HepG2 (cell line): ENCODE measurements around the gene TNFRSF6B. TPM values are rescaled to one million over a fixed set of nuclear protein-coding genes. Genes with fewer than 3 reads are reported as not detected.
A peak's percentile ranks its signal among the peaks of the same experiment; 100 is the strongest.

Experiments
- GFI1 ChIP-seq: sonication (generic); formaldehyde crosslinking; IDR thresholded peaks from 2 replicates; pipeline ENCODE4 v1.5.0; 2020; ENCODE audit warnings: missing genetic modification reagents, mild to moderate bottlenecking, borderline replicate concordance
- GLI4 ChIP-seq: sonication (generic); formaldehyde crosslinking; IDR thresholded peaks from 2 replicates; pipeline ENCODE4 v1.5.1; 2020; ENCODE audit warnings: missing genetic modification reagents, mild to moderate bottlenecking, moderate library complexity, borderline replicate concordance
- HINFP ChIP-seq: sonication (generic); formaldehyde crosslinking; IDR thresholded peaks from 2 replicates; pipeline ENCODE4 v1.4.0; 2020; ENCODE audit warnings: low read depth, mild to moderate bottlenecking, missing genetic modification reagents
- NCOA2 ChIP-seq: sonication (generic); formaldehyde crosslinking; IDR thresholded peaks from 2 replicates; pipeline ENCODE4 v1.8.0; 2022; ENCODE audit warnings: inconsistent platforms
- NFIB ChIP-seq: sonication (generic); formaldehyde crosslinking; IDR thresholded peaks from 2 replicates; pipeline ENCODE4 v1.9.0; 2021; ENCODE audit warnings: missing genetic modification reagents, mild to moderate bottlenecking, borderline replicate concordance
- REL ChIP-seq: sonication (generic); formaldehyde crosslinking; conservative IDR thresholded peaks from 2 replicates; pipeline ENCODE4 v1.8.0; 2022; ENCODE audit warnings: mild to moderate bottlenecking, missing genetic modification reagents, moderate library complexity
- SIN3A ChIP-seq: IDR thresholded peaks from 2 replicates; pipeline ENCODE4 v1.6.1; 2011; ENCODE audit warnings: low read depth, mild to moderate bottlenecking, control low read depth, low read length, borderline replicate concordance
- SMARCC2 ChIP-seq: fragments of 450-650 bp; IDR thresholded peaks from 2 replicates; pipeline ENCODE4 v1.6.1; 2017; ENCODE audit warnings: antibody characterized with exemption, mild to moderate bottlenecking
- TSC22D2 ChIP-seq: sonication (generic); formaldehyde crosslinking; IDR thresholded peaks from 2 replicates; pipeline ENCODE4 v1.5.1; 2020; ENCODE audit warnings: missing genetic modification reagents, mild to moderate bottlenecking, borderline replicate concordance
- YEATS4 ChIP-seq: sonication (generic); formaldehyde crosslinking; IDR thresholded peaks from 2 replicates; pipeline ENCODE4 v1.4.0; 2020; ENCODE audit warnings: missing genetic modification reagents, borderline replicate concordance
- ZIK1 ChIP-seq: sonication (generic); formaldehyde crosslinking; IDR thresholded peaks from 2 replicates; pipeline ENCODE4 v1.5.0; 2020; ENCODE audit warnings: mild to moderate bottlenecking, low read depth, missing genetic modification reagents, borderline replicate concordance
- ZNF34 ChIP-seq: sonication (generic); formaldehyde crosslinking; IDR thresholded peaks from 2 replicates; pipeline ENCODE4 v1.4.0; 2020; ENCODE audit warnings: mild to moderate bottlenecking, missing genetic modification reagents, borderline replicate concordance
- ZNF362 ChIP-seq: sonication (generic); formaldehyde crosslinking; IDR thresholded peaks from 2 replicates; pipeline ENCODE4 v1.4.0; 2020; ENCODE audit warnings: missing genetic modification reagents, mild to moderate bottlenecking, borderline replicate concordance
- ZNF468 ChIP-seq: sonication (generic); formaldehyde crosslinking; IDR thresholded peaks from 2 replicates; pipeline ENCODE4 v1.8.0; 2022; ENCODE audit warnings: mild to moderate bottlenecking, moderate library complexity, missing genetic modification reagents
- ZNF609 ChIP-seq: sonication (generic); formaldehyde crosslinking; IDR thresholded peaks from 2 replicates; pipeline ENCODE4 v1.4.0; 2020; ENCODE audit warnings: mild to moderate bottlenecking, missing genetic modification reagents, borderline replicate concordance
- ZNF616 ChIP-seq: sonication (generic); formaldehyde crosslinking; IDR thresholded peaks from 2 replicates; pipeline ENCODE4 v1.5.0; 2020; ENCODE audit warnings: low read depth, mild to moderate bottlenecking, missing genetic modification reagents
- ZNF644 ChIP-seq: IDR thresholded peaks from 2 replicates; pipeline ENCODE4 v1.6.1; 2016; ENCODE audit warnings: low read depth
- polyA plus RNA-seq, 8 experiments: library from polyadenylated mRNA; depleted of rRNA in 3 of 8; stranded (reverse) in 7 of 8; unstranded in 1 of 8; fragments of >200 nt; fragmentation: Illumina TruSeq in 4 of 8; extraction: Trizol in 4 of 8; gene quantifications; 2 replicates each; pipeline versions ENCODE4 v1.2.1 to v1.2.3, GENCODE V29; 2011 to 2016; ENCODE audit warnings: low read depth in 4 of 8, missing spikeins in 1 of 8, mixed read lengths in 1 of 8; ENCODE audit not compliant: insufficient read depth in 1 of 8
- total RNA-seq, 5 experiments: library from RNA; depleted of rRNA; stranded (reverse); fragments of >200 nt; fragmentation: Illumina TruSeq; extraction: Trizol; gene quantifications; 2 replicates each; pipeline ENCODE4 v1.2.3, GENCODE V29; 2016; ENCODE audit warnings: low read depth in 1 of 5
- TF ChIP-seq, protein P1 (sequence below): sonication (generic); formaldehyde crosslinking; IDR thresholded peaks from 2 replicates; pipeline ENCODE4 v1.5.0; 2020; ENCODE audit warnings: missing genetic modification reagents
- TF ChIP-seq, protein P2 (sequence below): sonication (generic); formaldehyde crosslinking; IDR thresholded peaks from 2 replicates; pipeline ENCODE4 v1.5.0; 2020; ENCODE audit warnings: missing genetic modification reagents

TNFRSF6B gene
- total and polyA plus RNA-seq, 2 of the 13 experiments (the other 11 are each of a cell fraction or from before 2014, with no cell fraction given): 0.24 TPM; not detected in 1

DNA sequence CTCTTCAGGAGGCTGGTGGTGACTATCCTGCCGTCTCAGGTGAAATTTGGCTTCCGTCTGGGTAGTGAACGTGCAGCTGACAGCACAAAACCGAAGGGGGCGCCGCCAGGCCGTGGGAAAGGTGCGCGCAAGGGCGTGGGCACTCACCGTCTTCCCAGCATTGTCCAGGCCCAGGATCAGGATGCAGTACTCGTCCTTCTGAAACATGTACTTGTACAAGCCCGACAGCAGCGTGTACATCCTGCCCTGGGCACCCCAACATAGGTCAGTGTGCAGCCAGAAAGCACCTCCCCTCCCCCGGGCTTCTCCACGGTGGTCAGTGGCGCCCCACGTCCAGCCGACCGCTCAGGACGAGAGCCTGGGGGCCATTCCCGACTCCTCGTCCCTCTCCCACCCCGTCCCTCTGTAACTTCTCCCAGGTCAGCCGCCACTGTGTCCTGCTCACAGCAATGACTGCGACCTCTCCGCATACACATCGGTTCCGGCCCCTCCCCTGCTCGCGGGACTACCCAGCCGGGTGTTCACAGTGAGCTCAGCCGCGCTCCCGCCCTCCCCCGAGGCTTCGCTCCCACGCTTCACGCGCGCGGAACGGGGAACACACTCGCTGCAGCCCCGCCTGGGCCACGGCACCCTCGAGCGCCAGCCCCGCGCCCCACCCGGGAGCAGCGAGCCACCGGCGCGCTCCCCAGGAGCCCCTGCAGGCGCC, 10.6 kb downstream of the TNFRSF6B start (continued):
- TF ChIP-seq GLI4 (CRISPR knock-in tag): 0 out of 2 replicates have a peak, but pooled peaks have one; percentile 3
- no peak for TF ChIP-seq GFI1
- TF ChIP-seq NFIB (CRISPR knock-in tag): no peak; the same call in 1 of the 2 replicates
- TF ChIP-seq ZNF34 (CRISPR knock-in tag): no peak
- TF ChIP-seq ZNF468 (CRISPR knock-in tag): no peak; the same call in none of the 2 replicates
- no peak for TF ChIP-seq ZNF616 (CRISPR knock-in tag)
- no peak for TF ChIP-seq SMARCC2
- TF ChIP-seq HINFP (CRISPR knock-in tag): peak; percentile 84
- peak; percentile 41; the same call in 1 of the 2 replicates for TF ChIP-seq ZNF609 (CRISPR knock-in tag)
- TF ChIP-seq, protein P1, sequence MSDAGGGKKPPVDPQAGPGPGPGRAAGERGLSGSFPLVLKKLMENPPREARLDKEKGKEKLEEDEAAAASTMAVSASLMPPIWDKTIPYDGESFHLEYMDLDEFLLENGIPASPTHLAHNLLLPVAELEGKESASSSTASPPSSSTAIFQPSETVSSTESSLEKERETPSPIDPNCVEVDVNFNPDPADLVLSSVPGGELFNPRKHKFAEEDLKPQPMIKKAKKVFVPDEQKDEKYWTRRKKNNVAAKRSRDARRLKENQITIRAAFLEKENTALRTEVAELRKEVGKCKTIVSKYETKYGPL (CRISPR knock-in tag): no peak
- TF ChIP-seq ZNF362: peak; percentile 56; the same call in 1 of the 2 replicates
- TF ChIP-seq YEATS4 (CRISPR knock-in tag): no peak
- peak; percentile 40; the same call in 1 of the 2 replicates for TF ChIP-seq ZIK1
- no peak for TF ChIP-seq ZNF644
- TF ChIP-seq, protein P2, sequence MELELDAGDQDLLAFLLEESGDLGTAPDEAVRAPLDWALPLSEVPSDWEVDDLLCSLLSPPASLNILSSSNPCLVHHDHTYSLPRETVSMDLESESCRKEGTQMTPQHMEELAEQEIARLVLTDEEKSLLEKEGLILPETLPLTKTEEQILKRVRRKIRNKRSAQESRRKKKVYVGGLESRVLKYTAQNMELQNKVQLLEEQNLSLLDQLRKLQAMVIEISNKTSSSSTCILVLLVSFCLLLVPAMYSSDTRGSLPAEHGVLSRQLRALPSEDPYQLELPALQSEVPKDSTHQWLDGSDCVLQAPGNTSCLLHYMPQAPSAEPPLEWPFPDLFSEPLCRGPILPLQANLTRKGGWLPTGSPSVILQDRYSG (CRISPR knock-in tag): no peak
- 0 out of 2 replicates have a peak, but pooled peaks have one; percentile 60 for TF ChIP-seq TSC22D2 (CRISPR knock-in tag)
- TF ChIP-seq SIN3A: peak; percentile 82; the same call in 1 of the 2 replicates
- peak; percentile 39; the same call in 1 of the 2 replicates for TF ChIP-seq NCOA2 (CRISPR knock-in tag)
- TF ChIP-seq REL (CRISPR knock-in tag): no peak
